Mucosa of descending colon (tissue), 3 donors: ENCODE data around the gene SFTA2. TPM values are rescaled to one million over a fixed set of nuclear protein-coding genes. Genes with fewer than 3 reads are reported as not detected.
A peak's percentile ranks its signal among the peaks of the same experiment; 100 is the strongest.

Experiments
- ATAC-seq: fragments of 200-7000 bp; cut with Tn5 transposase; one replicate; pipeline ENCODE4 v1.9.1; 2020; ENCODE audit warnings: mild to moderate bottlenecking, moderate library complexity
- DNase-seq, 3 donors: peaks; one replicate each; pipeline ENCODE4 v3.0.0-alpha.2; 2020
- H3K36me3 ChIP-seq: fragments of 200-600 bp; one replicate; pipeline ENCODE4 v1.8.0; 2021; ENCODE audit warnings: low read depth, mild to moderate bottlenecking
- H3K4me1 ChIP-seq: fragments of 200-600 bp; one replicate; pipeline ENCODE4 v1.8.0; 2021; ENCODE audit warnings: low read depth, mild to moderate bottlenecking
- H3K4me3 ChIP-seq: fragments of 200-600 bp; one replicate; pipeline ENCODE4 v1.8.0; 2021; ENCODE audit warnings: mild to moderate bottlenecking
- H3K9me3 ChIP-seq: fragments of 200-600 bp; one replicate; pipeline ENCODE4 v1.8.0; 2021; ENCODE audit warnings: mild to moderate bottlenecking
- intact Hi-C, 2 donors: fragments of 100-400 bp; cut with DNase I in 1 of 2; cut with micrococcal nuclease in 1 of 2; formaldehyde crosslinking; loops; one replicate each; pipeline versions ENCODE4 v1.11.0 to v1.11.1; 2022; cut with DNase I, micrococcal nuclease
- microRNA-seq: library from miRNA; unstranded; fragments of <30 nt; microRNA quantifications from one replicate; pipeline ENCODE4, GENCODE V29; 2019
- total RNA-seq, 3 donors: library from RNA; stranded (reverse); fragmentation: NEBNext Ultra II Directional in 2 of 3; extraction: Animal tissue kit (Norgen Biotek cat#: 25700) in 2 of 3; gene quantifications; one replicate each; pipeline versions ENCODE4 v1.2.1 to v1.2.4, GENCODE V29; 2021 to 2023
- TF ChIP-seq, protein P1 (sequence below): fragments of 200-600 bp; IDR thresholded peaks from one replicate; pipeline ENCODE4 v1.8.0; 2022; ENCODE audit warnings: antibody characterized with exemption, mild to moderate bottlenecking
- donor health status: DM: no; HTN: no; CAD: no; lungs with moderate emphysema.
- donor health status: DM: no; HTN: no; CAD: no.
- donor health status: DM: no; HTN: yes; CAD: no.

The SFTA2 gene
- total RNA-seq, 3 donors from 2014 or later = not detected

DNA sequence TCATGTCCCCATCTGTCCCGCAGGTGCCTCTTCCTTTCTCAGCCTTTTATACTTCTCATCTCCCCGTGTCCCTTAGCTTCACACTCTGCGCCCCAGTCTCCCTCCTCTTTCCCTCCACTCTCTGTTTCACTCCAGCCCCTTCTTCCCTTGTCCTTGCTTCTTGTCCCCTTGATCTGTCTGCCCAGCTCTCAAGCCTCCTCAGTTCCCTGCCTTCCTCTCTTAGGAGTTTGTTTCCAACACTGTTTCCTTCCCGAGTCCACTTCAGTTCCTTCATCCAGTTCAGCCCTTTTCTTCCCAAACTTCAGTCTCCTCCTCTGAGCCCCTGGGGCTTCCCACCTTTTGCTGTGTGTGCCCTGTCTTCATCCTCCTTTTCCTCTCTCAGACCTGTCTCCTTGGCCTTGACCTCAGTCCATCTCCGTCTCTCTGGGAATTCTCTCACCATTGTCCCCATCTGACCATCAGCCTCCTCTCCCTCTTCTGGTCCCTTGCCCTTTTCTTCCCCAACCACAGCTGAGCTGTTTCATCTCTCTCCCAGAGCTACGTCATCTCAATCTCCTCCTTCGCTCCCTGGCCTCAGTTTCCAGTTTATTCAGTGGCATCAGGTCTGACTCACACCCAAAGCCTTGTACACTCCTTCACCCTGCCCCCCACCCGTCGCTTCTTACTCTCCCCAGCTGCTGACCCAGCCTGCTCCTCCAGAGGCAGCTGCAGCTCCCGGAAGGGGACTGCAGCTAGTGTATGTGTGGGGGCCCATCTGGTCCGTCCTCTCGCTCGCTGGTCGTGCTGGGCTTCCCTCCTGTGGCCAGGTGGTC, 50.4 kb downstream of the SFTA2 start:
- intact Hi-C loops = loop anchor here (10.0 kb wide), 1 partner anchor 137 kb away; the partner anchor contains the start of genes FLOT1 (in 2 of the 2) and IER3 (in 2 of the 2)

More for the DNA sequence above, 50.4 kb downstream of the SFTA2 start:
- H3K4me3 ChIP-seq = no peak overlapping the region
- no peaks in the 10 kb centered on the region for H3K36me3 ChIP-seq
- ATAC-seq = no peak
- peaks cover 27% of the 10 kb centered on the region for H3K4me1 ChIP-seq
- TF ChIP-seq, protein P1, sequence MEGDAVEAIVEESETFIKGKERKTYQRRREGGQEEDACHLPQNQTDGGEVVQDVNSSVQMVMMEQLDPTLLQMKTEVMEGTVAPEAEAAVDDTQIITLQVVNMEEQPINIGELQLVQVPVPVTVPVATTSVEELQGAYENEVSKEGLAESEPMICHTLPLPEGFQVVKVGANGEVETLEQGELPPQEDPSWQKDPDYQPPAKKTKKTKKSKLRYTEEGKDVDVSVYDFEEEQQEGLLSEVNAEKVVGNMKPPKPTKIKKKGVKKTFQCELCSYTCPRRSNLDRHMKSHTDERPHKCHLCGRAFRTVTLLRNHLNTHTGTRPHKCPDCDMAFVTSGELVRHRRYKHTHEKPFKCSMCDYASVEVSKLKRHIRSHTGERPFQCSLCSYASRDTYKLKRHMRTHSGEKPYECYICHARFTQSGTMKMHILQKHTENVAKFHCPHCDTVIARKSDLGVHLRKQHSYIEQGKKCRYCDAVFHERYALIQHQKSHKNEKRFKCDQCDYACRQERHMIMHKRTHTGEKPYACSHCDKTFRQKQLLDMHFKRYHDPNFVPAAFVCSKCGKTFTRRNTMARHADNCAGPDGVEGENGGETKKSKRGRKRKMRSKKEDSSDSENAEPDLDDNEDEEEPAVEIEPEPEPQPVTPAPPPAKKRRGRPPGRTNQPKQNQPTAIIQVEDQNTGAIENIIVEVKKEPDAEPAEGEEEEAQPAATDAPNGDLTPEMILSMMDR = no peak
- DNase-seq = peak in 1 of 3 donors; percentile 24
- H3K9me3 ChIP-seq = no peaks in the 10 kb centered on the region

Small RNA genes lying within 50 kb of the gene (microRNA-seq; reads per million reads assigned to microRNA genes)
- gene MIR4640 = 1.9 reads per million

Other genes with a start within 250 kb of the SFTA2 start
- 10 to 100 TPM in 2 of 3 donors, 1 to 10 TPM in 1; 8.6 to 55.1 (median 22.1) TPM for gene PPP1R18, start 245.5 kb downstream of the SFTA2 start, total RNA-seq
- 10 to 100 TPM in 1 of 3 donors, 1 to 10 TPM in 2; 4.3 to 10.2 (median 6.1) TPM for gene NRM, start 241.2 kb downstream of the SFTA2 start, total RNA-seq
- 10 to 100 TPM; 15.2 to 34.3 (median 29.5) TPM for gene MDC1, start 214.9 kb downstream of the SFTA2 start, total RNA-seq
- 100 to 1,000 TPM; 113 to 328 (median 307) TPM for gene TUBB, start 211.8 kb downstream of the SFTA2 start, total RNA-seq
- 100 to 1,000 TPM; 133 to 175 (median 152) TPM for gene FLOT1, start 189.5 kb downstream of the SFTA2 start, total RNA-seq
- 100 to 1,000 TPM in 1 of 3 donors, 10 to 100 TPM in 2; 64.0 to 183 (median 67.6) TPM for gene IER3, start 187.6 kb downstream of the SFTA2 start, total RNA-seq
- gene DDR1, start 47.7 kb downstream of the SFTA2 start, total RNA-seq = 100 to 1,000 TPM; 145 to 336 (median 271) TPM
- 10 to 100 TPM; 17.0 to 25.3 (median 25.0) TPM for gene GTF2H4, start 24.0 kb downstream of the SFTA2 start, total RNA-seq
- gene VARS2, start 17.9 kb downstream of the SFTA2 start, total RNA-seq = 10 to 100 TPM; 20.9 to 27.6 (median 27.3) TPM
- gene MUCL3, start 8.8 kb upstream of the SFTA2 start, total RNA-seq = under 1 TPM in 1 of 3 donors, not detected in 2; 0.07 TPM
- under 1 TPM in 1 of 3 donors, not detected in 2; 0.12 TPM for gene MUC21, start 51.5 kb upstream of the SFTA2 start, total RNA-seq
- not detected for gene MUC22, start 78.3 kb upstream of the SFTA2 start, total RNA-seq
- not detected for gene C6orf15, start 180.4 kb upstream of the SFTA2 start, total RNA-seq
- 10 to 100 TPM in 1 of 3 donors, 1 to 10 TPM in 2; 2.4 to 11.1 (median 4.6) TPM for gene PSORS1C1, start 182.6 kb upstream of the SFTA2 start, total RNA-seq
- gene CDSN, start 188.3 kb upstream of the SFTA2 start, total RNA-seq = not detected
- not detected for gene PSORS1C2, start 206.9 kb upstream of the SFTA2 start, total RNA-seq
- gene CCHCR1, start 225.6 kb upstream of the SFTA2 start, total RNA-seq = 10 to 100 TPM; 25.7 to 53.3 (median 43.4) TPM
- 10 to 100 TPM in 1 of 3 donors, 1 to 10 TPM in 2; 5.3 to 13.2 (median 7.3) TPM for gene TCF19, start 226.4 kb upstream of the SFTA2 start, total RNA-seq
- 1 to 10 TPM; 2.1 to 5.8 (median 3.4) TPM for gene POU5F1, start 238.5 kb upstream of the SFTA2 start, total RNA-seq